Upper lobe of left lung (tissue), 6 donors: ENCODE measurements around the gene ATP1A4. TPM values are rescaled to one million over a fixed set of nuclear protein-coding genes. Genes with fewer than 3 reads are reported as not detected.
A peak's percentile ranks its signal among the peaks of the same experiment; 100 is the strongest.

Experiments
- ATAC-seq, 2 donors: fragments of 200-7000 bp; cut with Tn5 transposase; one replicate each; pipeline ENCODE4 v1.9.1; 2022; ENCODE audit warnings: mild to moderate bottlenecking in 2 of 2, moderate library complexity in 2 of 2; ENCODE audit not compliant: low FRiP score in 2 of 2
- DNase-seq, 2 donors: peaks; one replicate each; pipeline ENCODE4 v3.0.0-alpha.2; 2019 to 2020
- H3K27ac ChIP-seq, 4 donors: fragments of 200-600 bp; sonication (generic); one replicate each; pipeline ENCODE4 v1.5.1; 2016 to 2019
- H3K27me3 ChIP-seq, 4 donors: fragments of 200-600 bp; sonication (generic); one replicate each; pipeline ENCODE4 v1.5.1; 2017 to 2019
- H3K36me3 ChIP-seq, 4 donors: fragments of 200-600 bp; sonication (generic); one replicate each; pipeline ENCODE4 v1.5.1; 2016 to 2019
- H3K4me1 ChIP-seq, 4 donors: fragments of 200-600 bp; sonication (generic); one replicate each; pipeline ENCODE4 v1.5.1; 2018 to 2019
- H3K4me3 ChIP-seq, 4 donors: fragments of 200-600 bp; sonication (generic); one replicate each; pipeline ENCODE4 v1.5.1; 2017 to 2019; ENCODE audit warnings: mild to moderate bottlenecking in 2 of 4, moderate library complexity in 1 of 4
- H3K9me3 ChIP-seq, 4 donors: fragments of 200-600 bp; sonication (generic); one replicate each; pipeline ENCODE4 v1.5.1; 2018 to 2019
- EP300 ChIP-seq, 4 donors: sonication (generic); formaldehyde crosslinking; IDR thresholded peaks; one replicate each; pipeline ENCODE4 v1.5.1; 2017; ENCODE audit warnings: antibody characterized with exemption in 4 of 4, control low read depth in 2 of 4
- POLR2A ChIP-seq, 4 donors: fragments of 450-650 bp; IDR thresholded peaks; one replicate each; pipeline ENCODE4 v1.5.1; 2016 to 2017; ENCODE audit warnings: antibody characterized with exemption in 4 of 4, mild to moderate bottlenecking in 2 of 4
- POLR2AphosphoS5 ChIP-seq, 2 donors: sonication (generic); formaldehyde crosslinking; IDR thresholded peaks; one replicate each; pipeline ENCODE4 v1.5.1; 2017; ENCODE audit warnings: antibody characterized with exemption in 2 of 2
- WGBS, 2 donors: methylation state at CpG; one replicate each; pipeline ENCODE4 v1.1.5; 2017 to 2018; 5-methylcytosine and 5-hydroxymethylcytosine counted together
- total RNA-seq, 6 donors: library from RNA; depleted of rRNA in 4 of 6; stranded (reverse); fragments of >200 nt in 4 of 6; gene quantifications; one replicate each; pipeline versions ENCODE4 v1.1.0 to v1.2.1, GENCODE V29; 2016 to 2021
- TF ChIP-seq, protein P1 (sequence below), 6 experiments: fragments of 450-650 bp in 4 of 6; fragments of 200-600 bp in 2 of 6; sonication (generic) in 2 of 6; IDR thresholded peaks; one replicate each; pipeline ENCODE4 v1.5.1; 2016 to 2019; ENCODE audit warnings: antibody characterized with exemption in 6 of 6
- donor health status: DM: no; HTN: no; CAD: no; lungs with moderate emphysema.
- donor health status: DM: no; HTN: yes; CAD: no; lungs with severe emphysema.

Gene ATP1A4
- total RNA-seq, 6 donors from 2014 or later, result 0.52 to 0.61 TPM; not detected in 4

GRCh38 chr1:160167580-160167979, 16.2 kb downstream of the ATP1A4 start:
- TF ChIP-seq, protein P1, sequence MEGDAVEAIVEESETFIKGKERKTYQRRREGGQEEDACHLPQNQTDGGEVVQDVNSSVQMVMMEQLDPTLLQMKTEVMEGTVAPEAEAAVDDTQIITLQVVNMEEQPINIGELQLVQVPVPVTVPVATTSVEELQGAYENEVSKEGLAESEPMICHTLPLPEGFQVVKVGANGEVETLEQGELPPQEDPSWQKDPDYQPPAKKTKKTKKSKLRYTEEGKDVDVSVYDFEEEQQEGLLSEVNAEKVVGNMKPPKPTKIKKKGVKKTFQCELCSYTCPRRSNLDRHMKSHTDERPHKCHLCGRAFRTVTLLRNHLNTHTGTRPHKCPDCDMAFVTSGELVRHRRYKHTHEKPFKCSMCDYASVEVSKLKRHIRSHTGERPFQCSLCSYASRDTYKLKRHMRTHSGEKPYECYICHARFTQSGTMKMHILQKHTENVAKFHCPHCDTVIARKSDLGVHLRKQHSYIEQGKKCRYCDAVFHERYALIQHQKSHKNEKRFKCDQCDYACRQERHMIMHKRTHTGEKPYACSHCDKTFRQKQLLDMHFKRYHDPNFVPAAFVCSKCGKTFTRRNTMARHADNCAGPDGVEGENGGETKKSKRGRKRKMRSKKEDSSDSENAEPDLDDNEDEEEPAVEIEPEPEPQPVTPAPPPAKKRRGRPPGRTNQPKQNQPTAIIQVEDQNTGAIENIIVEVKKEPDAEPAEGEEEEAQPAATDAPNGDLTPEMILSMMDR (IDR thresholded peaks at IDR 0.05), result no peak
- TF ChIP-seq POLR2AphosphoS5 (IDR thresholded peaks at IDR 0.05), result no peak
- TF ChIP-seq POLR2A (IDR thresholded peaks at IDR 0.05), result no peak
- no peak for TF ChIP-seq EP300 (IDR thresholded peaks at IDR 0.05)
- 92 to 93% methylated on average over 6 of the region's 6 CpGs for WGBS, 2 donors

GRCh38 chr1:160168016-160168415, 16.6 kb downstream of the ATP1A4 start:
- Histone ChIP-seq H3K27ac (no peak overlapping the region), H3K4me3 (no peak overlapping the region), H3K9me3 (no peaks in the 10 kb centered on the region), H3K36me3 (no peaks in the 10 kb centered on the region), H3K27me3 (no peaks in the 10 kb centered on the region), H3K4me1 (no peaks in the 10 kb centered on the region)
- TF ChIP-seq POLR2A (IDR thresholded peaks at IDR 0.05) (no peak), POLR2AphosphoS5 (IDR thresholded peaks at IDR 0.05) (no peak), EP300 (IDR thresholded peaks at IDR 0.05) (no peak)
- TF ChIP-seq, protein P1 (IDR thresholded peaks at IDR 0.05), result no peak
- WGBS, 2 donors, result 72% methylated on average over 5 of the region's 5 CpGs
- ATAC-seq (no peak), DNase-seq (no peak)

More at GRCh38 chr1:160167580-160167979, 16.2 kb downstream of the ATP1A4 start:
- Histone ChIP-seq H3K4me3 (no peak overlapping the region), H3K36me3 (no peaks in the 10 kb centered on the region), H3K27me3 (no peaks in the 10 kb centered on the region), H3K27ac (no peak overlapping the region), H3K4me1 (peaks cover 0 to under 1% (median 0%) of the 10 kb centered on the region in 4 donors), H3K9me3 (no peaks in the 10 kb centered on the region)
- ATAC-seq, result no peak
- no peak for DNase-seq

GRCh38 chr1:160168609-160169369, 17.4 kb downstream of the ATP1A4 start:
- Histone ChIP-seq H3K9me3 (no peaks in the 10 kb centered on the region), H3K4me1 (no peaks in the 10 kb centered on the region), H3K36me3 (no peaks in the 10 kb centered on the region), H3K27me3 (no peaks in the 10 kb centered on the region), H3K27ac (no peak overlapping the region), H3K4me3 (no peak overlapping the region)
- no peak for TF ChIP-seq POLR2AphosphoS5 (IDR thresholded peaks at IDR 0.05)
- TF ChIP-seq, protein P1 (IDR thresholded peaks at IDR 0.05), result no peak
- no peak for TF ChIP-seq EP300 (IDR thresholded peaks at IDR 0.05)
- TF ChIP-seq POLR2A (IDR thresholded peaks at IDR 0.05), result no peak
- DNase-seq (no peak), ATAC-seq (peak in 1 of 2 donors; percentile 44)
- 87 to 88% methylated on average over 13 of the region's 13 CpGs for WGBS, 2 donors

DNA sequence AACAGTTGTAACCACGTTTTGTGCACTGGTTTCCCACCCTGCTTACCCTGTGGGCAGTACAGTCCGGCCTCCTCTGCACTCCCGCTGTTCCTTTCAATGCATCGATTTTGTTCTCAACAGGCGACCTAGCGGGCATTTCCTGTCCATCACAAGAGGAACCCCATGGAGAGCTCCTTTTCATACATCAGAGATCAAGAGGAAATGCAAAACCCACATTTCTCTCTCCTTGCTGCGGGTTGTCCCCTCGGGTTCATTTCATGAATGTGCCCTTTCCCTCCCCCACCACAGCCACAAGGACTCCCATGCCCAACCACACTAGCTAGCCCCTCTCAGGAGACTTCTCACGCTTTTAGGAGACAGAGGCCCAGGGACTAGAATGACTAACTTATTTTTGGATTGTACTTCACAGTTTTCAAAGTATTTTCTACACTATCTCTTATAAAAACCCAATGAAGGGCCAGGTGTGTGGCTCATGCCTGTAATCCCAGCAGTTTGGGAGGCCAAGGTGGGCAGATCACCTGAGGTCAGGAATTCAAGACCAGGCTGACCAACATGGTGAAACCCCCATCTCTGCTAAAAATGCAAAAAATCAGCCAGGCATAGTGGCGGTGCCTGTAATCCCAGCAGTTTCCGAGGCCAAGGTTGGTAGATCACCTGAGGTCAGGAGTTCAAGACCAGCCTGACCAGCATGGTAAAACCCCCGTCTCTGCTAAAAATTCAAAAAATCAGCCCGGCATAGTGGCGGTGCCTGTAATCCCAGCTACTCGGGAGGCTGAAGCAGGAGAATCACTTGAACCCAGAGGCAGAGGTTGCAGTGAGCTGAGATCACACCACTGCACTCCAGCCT, 18.4 kb downstream of the ATP1A4 start:
- no peak overlapping the region for H3K4me3 ChIP-seq
- TF ChIP-seq POLR2AphosphoS5 (IDR thresholded peaks at IDR 0.05) (no peak), POLR2A (IDR thresholded peaks at IDR 0.05) (no peak), EP300 (IDR thresholded peaks at IDR 0.05) (no peak)
- TF ChIP-seq, protein P1 (IDR thresholded peaks at IDR 0.05), result no peak
- WGBS, 2 donors, result 51 to 53% methylated on average over 15 of the region's 15 CpGs
- H3K36me3 ChIP-seq, result no peaks in the 10 kb centered on the region
- no peaks in the 10 kb centered on the region for H3K9me3 ChIP-seq
- H3K27me3 ChIP-seq, result no peaks in the 10 kb centered on the region
- no peak overlapping the region for H3K27ac ChIP-seq
- ATAC-seq (no peak), DNase-seq (no peak)
- no peaks in the 10 kb centered on the region for H3K4me1 ChIP-seq
